ENCODE measurements around the gene TMEM95. TPM values are rescaled to one million over a fixed set of nuclear protein-coding genes. Genes with fewer than 3 reads are reported as not detected.
"Not testable (repeated sequence)": the region's sequence is repeated elsewhere in the genome, so short reads cannot be mapped to it uniquely, and the experiment has no call there.

The TMEM95 gene
- total and polyA plus RNA-seq, 5 donors from 2014 or later, result not detected

DNA sequence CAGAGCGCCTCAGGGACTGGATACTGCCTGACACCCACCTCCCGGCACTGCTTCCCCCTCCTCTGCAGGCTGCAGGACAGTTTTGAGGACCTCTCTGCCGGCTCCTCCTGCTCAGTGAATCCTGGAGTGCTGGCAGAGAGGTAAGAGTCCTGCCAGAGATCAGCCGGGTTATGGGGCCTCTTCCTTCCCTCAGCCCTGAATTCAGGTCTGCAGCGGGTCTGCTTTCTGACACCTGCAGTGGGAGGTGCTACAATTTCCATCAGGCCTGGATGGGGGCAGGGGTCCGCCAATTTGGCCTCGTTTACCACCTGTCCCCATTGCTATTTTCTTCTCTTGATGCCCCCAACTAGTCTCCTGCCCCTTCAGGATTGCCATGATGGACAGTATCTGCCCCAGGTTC lies 22.8 kb upstream of the TMEM95 start:
- H3K4me3 ChIP-seq (ENCODE audit: low read depth, low read length), result peak overlapping the region; percentile 41
- H3K36me3 Mint-ChIP-seq, result peaks cover 2% of the 10 kb centered on the region
- H3K4me3 Mint-ChIP-seq, result peak overlapping the region; percentile 38 to 94 (median 82)
- no peaks in the 10 kb centered on the region for H3K9me3 ChIP-seq (ENCODE audit: control insufficient read depth in 2 of 2, low read length in 2 of 2)
- H3K27me3 Mint-ChIP-seq, result peaks cover 8% of the 10 kb centered on the region
- ATAC-seq (ENCODE audit: low read depth in 2 of 2) (no peak), DNase-seq (no peak)
- H3K27ac ChIP-seq (ENCODE audit: insufficient read depth, low read length, poor library complexity, severe bottlenecking), result peak overlapping the region; percentile 58
- H3K4me1 ChIP-seq (ENCODE audit: control insufficient read depth, insufficient read depth, low read length, poor library complexity, severe bottlenecking), result peaks cover 65% of the 10 kb centered on the region
- peak overlapping the region; percentile 65 to 89 (median 89) for H3K27ac Mint-ChIP-seq
- H3K36me3 ChIP-seq (ENCODE audit: control insufficient read depth, insufficient read depth, low read length), result no peaks in the 10 kb centered on the region
- no peaks in the 10 kb centered on the region for H3K27me3 ChIP-seq (ENCODE audit: control insufficient read depth, insufficient read depth, low read length)
- no peaks in the 10 kb centered on the region for H3K9me3 Mint-ChIP-seq
- peaks cover 19 to 80% (median 35%) of the 10 kb centered on the region in 4 donors for H3K4me1 Mint-ChIP-seq

DNA sequence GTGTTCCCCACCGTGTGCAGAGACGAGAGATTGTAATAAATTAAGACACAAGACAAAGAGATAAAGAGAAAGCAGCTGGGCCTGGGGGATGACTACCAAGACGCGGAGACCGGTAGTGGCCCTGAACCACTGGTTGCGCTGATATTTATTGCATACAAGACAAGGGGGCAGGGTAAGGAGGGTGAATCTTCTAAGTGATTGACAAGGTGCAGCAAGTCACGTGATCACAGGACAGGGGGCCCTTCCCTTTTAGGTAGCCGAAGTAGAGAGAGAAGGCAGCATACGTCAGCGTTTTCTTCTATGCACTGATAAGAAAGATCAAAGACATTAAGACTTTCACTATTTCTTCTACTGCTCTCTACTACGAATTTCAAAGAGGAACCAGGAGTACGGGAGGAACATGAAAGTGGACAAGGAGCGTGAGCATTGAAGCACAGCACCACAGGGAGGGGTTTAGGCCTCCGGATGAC lies 22.3 kb upstream of the TMEM95 start:
- Mint-ChIP-seq H3K4me1 (peaks cover 19 to 83% (median 36%) of the 10 kb centered on the region in 4 donors), H3K4me3 (peak overlapping the region; percentile 38 to 94 (median 82)), H3K27ac (peak overlapping the region; percentile 65 to 89 (median 89))
- Histone ChIP-seq H3K4me1 (ENCODE audit: control insufficient read depth, insufficient read depth, low read length, poor library complexity, severe bottlenecking) (peaks cover 70% of the 10 kb centered on the region), H3K27ac (ENCODE audit: insufficient read depth, low read length, poor library complexity, severe bottlenecking) (peak overlapping the region; percentile 58), H3K4me3 (ENCODE audit: low read depth, low read length) (peak overlapping the region; percentile 41)
- H3K27me3 ChIP-seq (ENCODE audit: control insufficient read depth, insufficient read depth, low read length); H3K36me3 Mint-ChIP-seq; H3K36me3 ChIP-seq (ENCODE audit: control insufficient read depth, insufficient read depth, low read length); ATAC-seq (ENCODE audit: low read depth in 2 of 2); H3K27me3 Mint-ChIP-seq; H3K9me3 ChIP-seq (ENCODE audit: control insufficient read depth in 2 of 2, low read length in 2 of 2); H3K9me3 Mint-ChIP-seq: not testable (repeated sequence)
- DNase-seq, result peak; percentile 48 to 80 (median 68)

DNA sequence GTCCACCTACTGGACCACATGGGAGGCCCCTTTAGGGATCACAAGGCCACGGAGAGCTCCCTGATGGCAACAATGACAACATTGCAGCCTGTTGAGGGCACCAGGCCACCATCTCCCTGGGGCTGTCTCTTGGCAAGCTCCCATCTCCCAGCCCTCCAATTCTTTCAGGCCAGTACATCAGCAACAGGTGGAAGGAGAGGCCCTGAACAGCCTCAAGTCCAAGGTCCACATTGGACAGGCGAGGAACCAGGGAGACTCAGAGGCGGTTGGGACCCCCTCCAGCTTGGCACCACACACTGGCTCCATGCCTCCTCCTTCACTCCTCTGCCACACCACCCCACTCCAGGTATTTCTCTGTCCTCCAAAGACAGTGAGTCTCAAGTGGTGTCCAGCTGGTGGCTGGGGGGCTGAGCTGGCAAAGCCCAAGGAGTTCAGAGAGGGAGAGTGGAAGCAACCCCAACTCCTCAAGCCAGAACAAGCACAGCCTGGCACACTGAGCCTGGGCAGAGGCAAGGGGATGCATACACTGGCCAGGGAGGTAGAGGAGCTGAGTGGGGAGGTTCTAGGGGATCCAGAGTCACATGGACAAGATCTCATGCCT lies 19.9 kb upstream of the TMEM95 start:
- no peak for ATAC-seq (ENCODE audit: low read depth in 2 of 2)
- Mint-ChIP-seq H3K36me3 (peaks cover 14% of the 10 kb centered on the region), H3K27me3 (no peaks in the 10 kb centered on the region), H3K27ac (peak overlapping the region; percentile 93 to 98 (median 96)), H3K4me1 (peaks cover 9 to 86% (median 33%) of the 10 kb centered on the region in 4 donors), H3K4me3 (peak overlapping the region; percentile 78 to 99 (median 96)), H3K9me3 (no peaks in the 10 kb centered on the region)
- no peak for DNase-seq
- Histone ChIP-seq H3K4me3 (ENCODE audit: low read depth, low read length) (no peak overlapping the region), H3K27me3 (ENCODE audit: control insufficient read depth, insufficient read depth, low read length) (no peaks in the 10 kb centered on the region), H3K27ac (ENCODE audit: insufficient read depth, low read length, poor library complexity, severe bottlenecking) (peak overlapping the region; percentile 78), H3K9me3 (ENCODE audit: control insufficient read depth in 2 of 2, low read length in 2 of 2) (no peaks in the 10 kb centered on the region), H3K36me3 (ENCODE audit: control insufficient read depth, insufficient read depth, low read length) (peaks cover 8% of the 10 kb centered on the region), H3K4me1 (ENCODE audit: control insufficient read depth, insufficient read depth, low read length, poor library complexity, severe bottlenecking) (peaks cover 78% of the 10 kb centered on the region)

DNA sequence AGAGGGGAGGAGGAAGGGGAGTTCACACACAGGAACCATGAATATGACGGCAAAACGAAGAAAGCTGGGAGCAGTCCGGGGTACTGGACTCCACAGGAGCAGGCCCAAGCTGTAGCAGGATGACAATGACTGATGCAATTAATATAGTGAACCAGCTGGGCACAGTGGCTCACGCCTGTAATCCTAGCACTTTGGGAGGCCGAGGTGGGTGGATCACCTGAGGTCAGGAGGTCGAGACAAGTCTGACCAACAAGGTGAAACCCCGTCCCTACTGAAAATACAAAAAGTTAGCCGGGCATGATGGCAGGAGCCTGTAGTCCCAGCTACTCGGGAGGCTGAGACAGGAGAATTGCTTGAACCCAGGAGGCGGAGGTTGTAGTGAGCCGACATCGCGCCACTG lies 19.2 kb upstream of the TMEM95 start:
- not testable (repeated sequence) for H3K9me3 Mint-ChIP-seq; H3K27me3 Mint-ChIP-seq; DNase-seq; H3K27me3 ChIP-seq (ENCODE audit: control insufficient read depth, insufficient read depth, low read length); ATAC-seq (ENCODE audit: low read depth in 2 of 2); H3K9me3 ChIP-seq (ENCODE audit: control insufficient read depth in 2 of 2, low read length in 2 of 2)
- Histone ChIP-seq H3K36me3 (ENCODE audit: control insufficient read depth, insufficient read depth, low read length) (peaks cover 13% of the 10 kb centered on the region), H3K4me3 (ENCODE audit: low read depth, low read length) (peak overlapping the region; percentile 90), H3K27ac (ENCODE audit: insufficient read depth, low read length, poor library complexity, severe bottlenecking) (peak overlapping the region; percentile 78), H3K4me1 (ENCODE audit: control insufficient read depth, insufficient read depth, low read length, poor library complexity, severe bottlenecking) (peaks cover 73% of the 10 kb centered on the region)
- peaks cover 14% of the 10 kb centered on the region for H3K36me3 Mint-ChIP-seq
- peaks cover 9 to 85% (median 34%) of the 10 kb centered on the region in 4 donors for H3K4me1 Mint-ChIP-seq
- H3K4me3 Mint-ChIP-seq, result peak overlapping the region; percentile 94 to 99 (median 96)
- H3K27ac Mint-ChIP-seq, result peak overlapping the region; percentile 93 to 98 (median 96)

DNA sequence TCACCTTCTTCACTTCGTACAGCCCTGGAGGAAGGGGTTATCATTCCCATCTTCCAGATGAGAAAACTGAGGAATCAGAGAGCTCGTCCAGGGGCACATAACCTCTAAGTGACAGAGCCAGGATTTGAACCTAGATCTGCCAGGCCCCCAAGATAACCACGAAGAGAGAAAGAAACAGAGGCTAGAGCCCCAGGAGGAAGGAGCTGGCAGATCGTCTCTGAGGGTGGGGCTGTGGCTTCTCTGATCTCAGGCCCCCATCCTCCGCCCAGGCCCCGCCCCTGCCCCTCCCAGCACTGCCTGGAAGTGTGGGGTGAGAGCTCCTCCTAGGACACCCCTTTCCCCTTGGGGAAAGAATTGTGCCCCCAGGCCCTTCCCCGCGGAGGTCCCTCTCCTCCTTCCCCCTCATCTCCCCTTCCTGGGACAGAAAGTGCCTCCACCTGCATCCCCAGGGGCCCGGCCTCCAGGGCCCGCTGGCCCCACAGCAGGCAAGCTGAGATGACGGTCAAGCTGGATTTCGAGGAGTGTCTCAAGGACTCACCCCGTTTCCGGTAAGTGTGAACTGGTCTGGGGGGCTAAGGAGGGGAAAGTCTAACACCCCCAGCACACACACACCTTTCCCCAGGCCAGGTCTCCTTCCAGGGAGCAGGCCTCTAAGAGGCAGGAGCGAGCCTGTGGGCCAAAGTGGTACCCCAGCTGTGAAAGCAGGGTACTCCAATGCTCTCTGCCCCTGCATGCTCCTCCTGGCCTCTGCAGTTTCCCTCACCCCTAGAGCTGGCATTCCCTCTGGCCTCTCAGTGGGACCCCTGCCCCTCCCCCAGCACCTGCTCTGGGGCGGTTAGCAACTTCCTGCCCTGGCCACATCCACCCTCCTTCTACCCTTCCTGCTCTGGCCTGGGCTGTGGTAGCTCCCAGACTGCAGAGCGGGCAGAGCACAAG lies 18.4 kb upstream of the TMEM95 start, which contains the start of gene ACAP1:
ACAP1 (plus strand) TSS at position 290 of the 936 bp plus-strand sequence; CDS start at position 496, 206 bp downstream.
- peaks cover 69% of the 10 kb centered on the region for H3K4me1 ChIP-seq (ENCODE audit: control insufficient read depth, insufficient read depth, low read length, poor library complexity, severe bottlenecking)
- ATAC-seq (ENCODE audit: low read depth in 2 of 2) (peak; percentile 94), DNase-seq (peak; percentile 77 to 93 (median 79))
- H3K27me3 ChIP-seq (ENCODE audit: control insufficient read depth, insufficient read depth, low read length), result no peaks in the 10 kb centered on the region
- H3K9me3 Mint-ChIP-seq, result no peaks in the 10 kb centered on the region
- no peaks in the 10 kb centered on the region for H3K27me3 Mint-ChIP-seq
- H3K27ac ChIP-seq (ENCODE audit: insufficient read depth, low read length, poor library complexity, severe bottlenecking), result peak within 1 kb of the TSS; percentile 78
- H3K4me3 Mint-ChIP-seq, result peak within 1 kb of the TSS; percentile 94 to 99 (median 96)
- peak within 1 kb of the TSS; percentile 90 for H3K4me3 ChIP-seq (ENCODE audit: low read depth, low read length)
- peaks cover 16% of the 10 kb centered on the region for H3K36me3 Mint-ChIP-seq
- peaks cover 19% of the 10 kb centered on the region for H3K36me3 ChIP-seq (ENCODE audit: control insufficient read depth, insufficient read depth, low read length)
- H3K27ac Mint-ChIP-seq, result peak within 1 kb of the TSS; percentile 93 to 98 (median 96)
- peaks cover 9 to 86% (median 35%) of the 10 kb centered on the region in 4 donors for H3K4me1 Mint-ChIP-seq
- no peaks in the 10 kb centered on the region for H3K9me3 ChIP-seq (ENCODE audit: control insufficient read depth in 2 of 2, low read length in 2 of 2)

DNA sequence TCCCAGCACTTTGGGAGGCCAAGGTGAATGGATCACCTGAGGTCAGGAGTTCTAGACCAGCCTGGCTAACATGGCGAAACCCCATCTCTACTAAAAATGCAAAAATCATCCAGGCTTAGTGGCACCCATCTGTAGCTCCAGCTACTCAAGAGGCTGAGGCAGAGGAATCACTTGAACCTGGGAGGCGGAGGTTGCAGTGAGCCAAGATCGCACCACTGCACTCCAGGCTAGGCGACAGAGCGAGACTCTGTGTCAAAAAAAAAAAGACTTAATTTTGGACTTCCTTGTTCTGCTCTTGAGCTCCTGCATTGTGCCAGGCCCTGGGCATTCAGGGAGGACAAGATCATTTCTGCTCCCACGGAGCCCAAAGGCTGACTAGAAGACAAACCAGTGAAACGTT lies 17.4 kb upstream of the TMEM95 start:
- Mint-ChIP-seq H3K27ac (peak overlapping the region; percentile 86 to 97 (median 93)), H3K4me1 (peaks cover 4 to 82% (median 30%) of the 10 kb centered on the region in 4 donors), H3K4me3 (peak overlapping the region; percentile 94 to 99 (median 96)), H3K36me3 (peaks cover 18% of the 10 kb centered on the region)
- not testable (repeated sequence) for DNase-seq; H3K27me3 ChIP-seq (ENCODE audit: control insufficient read depth, insufficient read depth, low read length); H3K9me3 Mint-ChIP-seq; H3K9me3 ChIP-seq (ENCODE audit: control insufficient read depth in 2 of 2, low read length in 2 of 2); H3K27me3 Mint-ChIP-seq; ATAC-seq (ENCODE audit: low read depth in 2 of 2)
- H3K4me3 ChIP-seq (ENCODE audit: low read depth, low read length), result peak overlapping the region; percentile 90
- peak overlapping the region; percentile 78 for H3K27ac ChIP-seq (ENCODE audit: insufficient read depth, low read length, poor library complexity, severe bottlenecking)
- peaks cover 60% of the 10 kb centered on the region for H3K4me1 ChIP-seq (ENCODE audit: control insufficient read depth, insufficient read depth, low read length, poor library complexity, severe bottlenecking)
- H3K36me3 ChIP-seq (ENCODE audit: control insufficient read depth, insufficient read depth, low read length), result peaks cover 29% of the 10 kb centered on the region

DNA sequence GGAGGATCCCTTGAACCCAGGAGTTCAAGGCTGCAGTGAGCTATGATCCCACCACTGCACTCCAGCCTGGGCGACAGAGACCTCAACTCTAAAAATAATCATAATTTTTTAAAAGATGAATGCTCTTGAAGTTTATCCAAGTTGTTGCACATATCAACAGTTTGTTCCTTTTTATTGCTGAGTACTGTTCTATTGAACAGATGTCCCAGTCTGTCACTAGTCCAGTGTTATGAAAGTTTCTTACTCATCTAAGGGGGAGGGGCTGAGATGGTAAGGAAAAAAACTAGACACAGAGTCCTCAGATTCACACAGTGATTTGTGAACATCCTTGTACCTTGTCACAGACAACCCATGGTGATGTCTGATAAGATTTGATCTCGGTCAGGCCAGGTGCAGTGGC lies 14.8 kb upstream of the TMEM95 start:
- Mint-ChIP-seq H3K9me3 (peaks cover 0 to 1% (median 0%) of the 10 kb centered on the region in 7 donors), H3K27ac (peak overlapping the region in 2 of 3 donors; percentile 43 to 74), H3K36me3 (peaks cover 27% of the 10 kb centered on the region), H3K4me1 (peaks cover 7 to 65% (median 25%) of the 10 kb centered on the region in 4 donors), H3K27me3 (no peaks in the 10 kb centered on the region), H3K4me3 (peak overlapping the region in 3 of 4 donors; percentile 59 to 85 (median 67))
- peaks cover 44% of the 10 kb centered on the region for H3K4me1 ChIP-seq (ENCODE audit: control insufficient read depth, insufficient read depth, low read length, poor library complexity, severe bottlenecking)
- no peaks in the 10 kb centered on the region for H3K27me3 ChIP-seq (ENCODE audit: control insufficient read depth, insufficient read depth, low read length)
- no peak overlapping the region for H3K27ac ChIP-seq (ENCODE audit: insufficient read depth, low read length, poor library complexity, severe bottlenecking)
- DNase-seq (no peak), ATAC-seq (ENCODE audit: low read depth in 2 of 2) (no peak)
- H3K36me3 ChIP-seq (ENCODE audit: control insufficient read depth, insufficient read depth, low read length), result peaks cover 47% of the 10 kb centered on the region
- H3K4me3 ChIP-seq (ENCODE audit: low read depth, low read length), result no peak overlapping the region
- H3K9me3 ChIP-seq (ENCODE audit: control insufficient read depth in 2 of 2, low read length in 2 of 2), result no peaks in the 10 kb centered on the region
